GM19467 (cell line): ENCODE data around the gene PABPN1L.

Source experiments
- ATAC-seq: cut with Tn5 transposase; IDR thresholded peaks from one replicate; pipeline ENCODE4 v1.9.1; 2021; ENCODE audit warnings: mild to moderate bottlenecking, moderate library complexity; ENCODE audit not compliant: unreplicated experiment

PABPN1L gene

DNA sequence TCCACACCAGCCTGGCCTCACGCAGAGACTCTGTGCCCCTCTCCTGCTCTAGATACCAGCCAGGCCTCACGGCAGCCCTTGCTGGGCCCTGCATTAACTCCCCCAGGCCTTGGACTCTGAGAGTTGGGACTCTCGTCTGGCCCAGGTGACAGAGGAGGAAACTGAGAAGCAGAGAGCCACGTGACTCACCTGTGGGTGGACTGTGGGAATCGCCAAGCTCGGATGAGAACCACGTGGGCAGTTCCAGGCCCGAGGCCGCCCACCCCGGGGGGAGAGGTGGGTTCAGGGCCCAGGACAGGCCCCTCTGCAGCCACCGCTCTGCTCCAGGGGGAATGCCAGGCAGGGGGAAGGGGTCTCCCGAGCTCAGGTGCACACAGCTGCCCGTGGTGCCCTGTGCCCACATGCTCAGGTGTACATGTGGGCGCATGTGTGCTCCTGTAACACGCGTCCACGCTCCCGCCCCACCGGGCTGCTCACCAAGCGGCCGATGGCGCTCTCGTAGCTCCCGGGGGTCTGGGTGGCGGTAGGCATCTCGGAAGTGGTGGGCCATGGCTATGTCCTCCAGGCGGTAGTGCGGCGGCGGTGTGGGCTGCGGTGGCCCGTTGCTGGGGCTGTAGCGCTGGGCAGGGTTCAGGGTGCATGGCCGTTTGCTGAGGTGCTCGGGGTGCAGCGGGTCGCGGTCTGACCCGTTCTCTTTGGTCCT is 18.3 kb upstream of the PABPN1L start:
- no peak for ATAC-seq

DNA sequence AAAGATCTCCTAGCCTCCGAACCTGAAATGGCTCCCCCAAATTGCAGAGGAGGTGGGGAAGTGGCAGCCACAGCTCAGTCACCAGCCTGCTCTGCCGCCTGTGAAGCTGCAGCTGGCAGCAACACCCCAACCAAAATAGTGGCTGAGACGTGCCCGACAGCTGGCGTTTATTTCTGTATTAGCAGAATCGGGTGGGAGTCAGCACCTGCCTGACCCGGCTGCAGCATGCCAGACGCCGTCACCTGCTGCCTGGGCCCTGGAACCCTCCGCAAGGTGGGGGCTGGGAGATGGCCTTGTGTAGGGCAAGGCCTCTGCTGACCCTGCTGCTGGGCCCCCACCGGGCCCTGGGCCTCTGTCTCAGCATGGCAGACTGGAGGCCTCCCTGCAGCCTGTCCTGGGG is 17.5 kb upstream of the PABPN1L start:
- ATAC-seq: no peak

DNA sequence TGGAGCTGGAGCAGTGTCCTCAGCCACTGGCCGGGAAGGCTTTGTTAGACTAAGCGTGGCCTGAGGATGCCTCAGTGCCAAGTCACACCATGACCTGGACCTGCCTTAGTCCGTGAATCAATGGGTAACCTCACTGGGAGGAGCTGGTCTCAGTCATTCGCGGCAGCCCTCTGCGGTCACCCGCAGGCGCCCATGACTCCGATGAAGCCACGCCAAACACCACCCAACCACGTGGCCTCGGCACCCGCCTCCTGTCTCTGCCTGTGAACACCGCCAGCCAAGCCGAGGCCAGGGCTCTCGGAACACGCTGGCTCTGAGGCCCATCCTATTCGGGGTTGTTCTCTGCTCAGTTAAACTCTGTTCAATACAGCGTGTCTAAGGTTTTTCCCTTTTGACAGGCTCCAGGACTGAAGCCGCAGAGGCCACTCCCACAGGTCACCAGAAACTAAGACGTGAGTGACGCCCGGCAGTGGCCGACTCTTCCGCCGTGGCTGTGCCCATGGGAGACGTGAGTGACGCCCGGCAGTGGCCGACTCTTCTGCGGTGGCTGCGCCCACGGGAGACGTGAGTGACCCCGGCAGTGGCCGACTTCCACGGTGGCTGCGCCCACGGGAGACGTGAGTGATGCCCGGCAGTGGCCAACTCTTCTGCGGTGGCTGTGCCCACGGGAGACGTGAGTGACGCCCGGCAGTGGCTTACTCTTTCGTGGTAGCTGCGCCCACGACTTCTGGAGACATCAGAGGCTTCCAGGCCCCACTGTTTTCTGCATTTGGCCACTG is 16.8 kb upstream of the PABPN1L start:
- no peak for ATAC-seq

DNA sequence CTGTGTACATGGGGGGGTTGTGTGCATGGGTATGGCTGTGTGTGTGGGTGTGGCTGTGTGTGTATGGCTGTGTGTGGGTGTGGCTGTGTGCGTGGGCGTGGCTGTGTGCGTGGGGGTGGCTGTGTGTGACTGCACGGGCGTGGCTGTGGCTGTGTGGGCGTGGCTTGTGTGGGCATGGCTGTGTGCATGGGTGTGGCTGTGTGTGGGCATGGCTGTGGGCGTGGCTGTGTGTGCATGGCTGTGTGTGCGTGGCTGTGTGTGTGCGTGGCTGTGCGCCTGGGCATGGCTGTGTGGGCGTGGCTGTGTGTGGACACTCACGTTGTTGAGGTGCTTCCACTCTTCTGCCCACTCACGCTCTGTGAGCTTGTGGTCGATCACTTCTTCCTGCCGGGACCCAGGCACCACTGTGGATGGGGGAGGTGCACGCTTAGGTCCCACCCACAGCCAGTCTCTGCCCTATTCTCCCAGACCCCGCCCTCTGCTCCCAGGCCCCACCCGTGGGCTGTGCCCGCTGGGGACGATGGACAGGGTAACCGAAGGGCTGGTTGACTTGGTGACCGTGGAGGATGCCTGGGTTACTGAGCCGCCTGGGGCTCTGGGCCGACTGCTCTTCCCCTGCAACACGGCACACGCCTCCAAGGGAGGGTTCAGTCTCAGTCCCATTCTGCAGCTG is 16.0 kb upstream of the PABPN1L start:
- no peak for ATAC-seq

DNA sequence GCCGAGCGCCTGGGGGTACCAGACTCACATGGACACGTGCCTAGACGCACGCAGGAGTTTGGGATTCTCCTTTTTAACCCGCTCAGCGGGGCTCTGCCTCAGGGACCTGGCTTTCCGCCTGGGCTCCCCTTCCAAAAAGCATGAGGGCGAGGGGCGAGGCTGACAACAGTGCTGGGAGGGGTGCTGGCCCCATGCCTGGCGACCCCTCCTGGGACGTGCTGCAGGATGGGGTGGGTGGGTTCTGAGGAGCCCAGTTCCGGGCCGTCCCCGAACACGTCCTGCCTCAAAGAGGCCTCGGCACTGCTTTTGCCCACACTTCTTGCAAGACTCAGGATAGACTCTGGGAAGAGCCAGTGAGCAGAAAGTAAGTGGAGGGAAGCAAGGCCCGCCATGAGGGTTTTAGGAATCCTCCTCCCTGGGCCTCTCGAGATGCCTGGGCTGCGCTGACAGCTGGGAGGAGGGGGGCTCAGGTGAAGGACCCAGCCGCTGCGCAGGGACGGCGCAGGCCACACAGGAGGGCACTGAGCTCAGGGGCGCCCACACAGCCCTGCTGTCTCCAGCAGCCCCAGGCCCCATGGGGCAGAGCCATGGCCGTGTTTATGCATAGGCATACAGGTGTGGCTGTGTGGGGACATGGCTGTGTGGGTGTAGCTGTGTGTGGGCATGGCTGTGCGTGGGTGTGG is 15.4 kb upstream of the PABPN1L start:
- ATAC-seq: no peak

DNA sequence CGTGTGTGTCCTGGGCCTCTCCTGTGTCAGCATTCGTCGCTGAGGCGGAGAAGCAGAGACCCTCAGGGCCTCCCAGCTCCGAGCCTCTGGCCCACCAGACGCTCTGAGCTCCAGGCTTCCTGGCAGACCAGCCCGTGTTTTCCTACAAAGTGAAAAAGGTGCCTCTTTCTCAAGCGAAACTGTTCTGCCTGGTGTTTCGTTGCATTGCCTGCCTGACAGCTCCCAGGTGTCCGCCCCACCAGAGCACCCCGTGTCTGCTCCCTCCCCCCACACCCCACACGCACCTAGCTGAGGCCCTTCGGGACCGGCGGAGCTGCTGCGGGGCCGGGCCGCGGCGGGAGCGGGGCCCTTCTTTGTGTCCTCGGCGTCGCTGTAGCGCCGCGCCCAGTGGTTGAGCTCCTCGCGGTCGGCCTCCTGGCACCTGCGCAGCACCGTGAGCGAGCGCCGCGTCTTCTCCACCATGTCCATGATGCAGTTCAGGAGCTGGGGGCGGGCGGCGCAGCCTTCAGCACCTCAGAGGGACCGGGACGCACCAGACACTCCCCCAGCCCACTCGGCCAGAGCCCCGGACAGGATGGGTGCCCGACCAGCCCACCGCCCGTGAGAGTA is 14.7 kb upstream of the PABPN1L start:
- no peak for ATAC-seq

DNA sequence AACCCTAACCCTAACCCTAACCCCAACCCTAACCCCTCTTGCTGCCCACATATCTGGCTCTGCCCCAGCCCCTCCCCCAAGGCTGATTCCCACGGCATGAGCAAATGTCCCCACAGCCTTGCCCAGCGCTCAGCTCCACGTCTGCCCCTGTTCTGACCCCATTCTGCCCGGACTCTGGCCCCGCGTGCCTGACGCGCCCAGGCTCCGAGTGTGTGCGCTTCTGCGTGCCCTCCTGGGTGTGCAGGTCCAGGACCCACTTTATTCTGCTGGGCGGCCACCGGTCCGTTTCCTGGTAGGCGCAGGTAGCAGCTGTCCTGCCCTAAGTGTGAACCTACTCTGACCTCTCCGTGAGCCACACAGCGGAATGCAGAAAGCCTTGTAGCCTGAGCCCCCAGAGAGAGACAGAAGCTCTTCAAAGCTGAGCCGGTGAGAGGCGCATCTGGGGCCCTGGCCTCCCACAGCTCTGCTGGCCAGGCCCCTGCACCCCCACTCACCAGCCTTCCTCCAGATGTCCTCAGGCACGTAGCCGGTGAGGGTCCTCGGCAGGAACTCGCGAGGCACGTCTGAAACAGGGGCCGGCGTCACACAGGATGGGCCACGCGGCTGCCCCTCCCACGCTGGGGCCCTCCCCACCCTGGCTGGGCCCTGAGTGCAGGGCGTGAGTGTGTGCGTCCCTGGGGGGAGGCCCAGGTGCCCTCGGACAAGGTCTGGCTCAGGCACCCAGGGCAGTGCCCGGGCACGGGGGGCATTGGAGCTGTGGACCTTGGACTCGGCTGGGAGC is 14.0 kb upstream of the PABPN1L start:
- no peak for ATAC-seq

DNA sequence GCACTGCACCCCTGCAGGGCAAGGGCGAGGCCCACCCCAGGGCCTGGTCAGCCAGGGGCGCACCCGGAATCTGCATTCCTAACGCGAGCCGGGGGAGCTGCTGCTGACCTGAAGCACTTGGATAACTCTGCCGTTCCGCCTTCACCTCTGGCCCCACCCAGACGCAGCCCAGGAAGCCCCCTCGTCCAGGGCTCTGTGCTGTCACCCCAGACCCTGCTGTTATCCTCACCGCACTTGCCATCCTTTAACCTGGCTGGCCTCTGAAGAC is 13.3 kb upstream of the PABPN1L start:
- no peak for ATAC-seq

DNA sequence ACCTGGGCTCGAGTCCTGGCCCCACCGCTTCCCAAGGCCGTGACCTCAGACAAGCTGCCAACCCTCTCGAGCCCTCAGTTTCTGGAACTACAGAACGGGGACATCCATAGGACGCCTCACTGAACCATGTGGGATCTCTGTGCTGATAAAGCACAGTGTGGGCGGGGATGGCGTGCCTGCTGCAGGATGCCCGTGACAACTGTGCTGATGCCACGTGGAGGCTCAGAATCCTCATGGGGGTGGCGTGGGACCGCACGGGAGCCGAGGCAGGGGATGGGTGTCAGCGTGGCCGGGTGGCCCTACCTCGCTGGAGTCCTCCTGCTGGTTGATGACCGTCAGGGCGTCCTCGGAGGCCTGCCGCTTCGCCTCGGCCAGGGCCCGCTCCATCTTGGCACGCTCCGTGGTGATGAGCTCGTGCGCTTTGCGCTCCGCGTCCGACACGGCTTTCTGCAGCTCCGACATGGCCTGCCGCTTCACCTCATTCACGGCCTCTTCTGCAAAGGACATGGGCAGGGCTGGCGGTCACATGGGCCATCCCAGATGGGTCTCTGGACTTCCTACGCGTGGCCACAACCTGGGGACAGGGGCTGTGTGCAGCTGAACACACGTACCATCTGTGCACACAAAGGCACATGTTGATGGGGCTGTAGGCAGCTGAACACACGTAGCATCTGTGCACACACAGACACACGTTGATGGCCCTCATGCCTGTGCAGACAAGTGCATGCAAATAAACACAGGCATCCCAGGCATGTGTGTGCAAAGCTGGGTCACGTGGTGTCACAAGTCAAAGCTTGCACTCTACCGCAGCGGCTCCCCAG is 12.7 kb upstream of the PABPN1L start:
- ATAC-seq: no peak

DNA sequence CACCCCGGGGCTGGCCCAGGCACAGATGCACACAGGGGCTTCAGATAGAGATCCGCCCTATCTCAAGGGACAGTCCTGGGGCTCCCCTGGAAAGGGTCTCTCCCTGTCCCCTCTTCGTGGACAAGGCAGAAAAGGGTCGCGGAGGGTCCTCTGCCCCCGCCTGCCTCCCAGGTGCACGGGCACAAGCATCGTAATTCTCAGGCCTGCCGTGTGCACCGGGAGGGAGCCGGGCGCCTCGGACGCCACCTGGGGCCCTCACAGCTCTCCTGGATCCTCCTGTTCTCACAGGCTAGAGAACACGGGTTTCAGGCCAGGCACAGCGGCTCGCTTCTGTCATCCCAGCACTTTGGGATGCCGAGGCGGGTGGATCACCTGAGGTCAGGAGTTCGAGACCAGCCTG is 11.9 kb upstream of the PABPN1L start:
- ATAC-seq: no peak

DNA sequence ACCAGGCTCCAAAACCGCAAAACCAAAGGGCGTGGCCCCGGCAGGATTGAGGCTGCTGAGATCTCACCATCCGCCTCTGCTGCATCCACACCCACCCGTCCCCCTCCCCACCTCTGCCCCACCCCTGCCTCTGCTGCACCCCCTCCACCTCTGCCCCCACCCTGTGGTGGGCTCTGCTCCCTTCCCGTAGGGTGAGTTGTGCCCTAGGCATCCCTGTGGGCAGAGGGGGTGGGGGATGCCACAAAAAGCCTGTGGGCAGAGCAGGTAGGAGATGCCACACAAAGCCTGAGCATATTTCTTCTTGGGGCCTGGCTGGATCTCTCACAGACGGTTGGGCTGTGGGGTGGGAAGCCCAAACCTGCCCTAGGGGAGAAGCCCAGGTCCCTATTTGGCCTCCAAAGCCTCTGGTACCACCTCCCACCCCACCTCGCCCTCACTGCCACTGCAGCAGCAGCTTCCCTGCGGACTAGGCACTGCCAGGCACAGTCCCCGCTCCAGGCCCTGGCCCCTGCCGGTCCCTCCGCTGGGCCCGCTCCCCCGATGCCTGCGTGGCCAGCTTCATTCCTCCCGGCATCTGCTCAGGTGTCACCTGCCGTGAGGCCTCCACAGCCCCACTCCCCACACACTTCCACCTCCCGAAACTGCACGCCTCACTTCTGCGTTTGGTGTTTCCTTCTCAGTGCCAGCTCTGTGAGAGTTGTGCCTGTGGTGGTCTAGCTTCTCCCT is 11.3 kb upstream of the PABPN1L start:
- ATAC-seq: no peak

DNA sequence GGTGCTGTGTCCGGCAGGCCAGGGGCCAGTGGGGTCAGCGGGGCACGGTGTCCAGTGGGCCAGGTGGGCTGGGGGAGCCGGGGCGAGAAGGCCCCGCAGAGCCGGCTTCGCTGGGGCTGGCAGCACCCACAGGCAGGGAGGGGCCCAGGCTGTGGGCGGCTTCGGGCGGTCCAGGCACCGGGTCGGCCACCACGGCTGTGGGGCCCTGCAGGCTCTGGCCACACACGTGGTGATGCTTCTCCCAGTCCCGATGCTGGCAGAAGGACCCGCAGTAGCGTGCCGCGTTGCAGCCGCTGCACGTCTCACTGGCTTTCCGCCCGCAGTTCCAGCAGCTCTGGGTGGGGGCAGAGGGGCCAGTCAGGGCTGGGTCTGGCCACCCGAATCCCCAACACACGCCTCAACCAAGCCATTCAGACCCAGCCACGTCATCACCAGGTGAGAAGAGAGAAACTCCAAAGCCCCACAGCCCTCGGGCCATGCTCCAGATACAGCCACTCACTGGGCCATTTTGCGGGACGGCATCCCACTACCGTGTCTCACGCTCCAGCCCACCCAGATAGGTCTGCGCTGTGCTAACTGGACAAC is 10.6 kb upstream of the PABPN1L start:
- no peak for ATAC-seq

DNA sequence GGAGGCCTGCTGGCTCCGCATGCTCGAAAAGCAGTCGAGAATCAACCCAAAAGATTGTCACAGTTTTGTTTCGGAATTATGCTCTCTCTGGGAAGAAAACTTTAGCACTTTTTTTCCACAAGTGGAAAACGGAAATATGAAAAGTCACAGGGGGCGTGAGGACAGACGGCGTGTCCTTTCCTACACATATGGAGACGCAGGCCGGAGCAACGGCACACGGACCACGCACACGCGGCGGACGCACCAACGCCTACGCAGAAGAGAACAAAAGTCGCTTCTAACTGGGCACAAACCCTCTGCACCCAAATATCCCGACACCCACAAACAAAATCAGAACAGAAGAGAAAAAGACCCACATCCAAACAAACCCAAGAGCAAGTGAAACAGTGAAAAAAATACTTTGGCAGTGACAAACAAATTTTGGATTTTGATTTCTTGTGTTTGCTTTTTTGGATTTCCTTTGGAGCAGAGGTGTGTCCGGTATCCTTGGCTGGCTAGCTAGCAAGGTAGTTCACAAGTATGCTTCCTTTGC is 9.3 kb upstream of the PABPN1L start:
- ATAC-seq: no peak

DNA sequence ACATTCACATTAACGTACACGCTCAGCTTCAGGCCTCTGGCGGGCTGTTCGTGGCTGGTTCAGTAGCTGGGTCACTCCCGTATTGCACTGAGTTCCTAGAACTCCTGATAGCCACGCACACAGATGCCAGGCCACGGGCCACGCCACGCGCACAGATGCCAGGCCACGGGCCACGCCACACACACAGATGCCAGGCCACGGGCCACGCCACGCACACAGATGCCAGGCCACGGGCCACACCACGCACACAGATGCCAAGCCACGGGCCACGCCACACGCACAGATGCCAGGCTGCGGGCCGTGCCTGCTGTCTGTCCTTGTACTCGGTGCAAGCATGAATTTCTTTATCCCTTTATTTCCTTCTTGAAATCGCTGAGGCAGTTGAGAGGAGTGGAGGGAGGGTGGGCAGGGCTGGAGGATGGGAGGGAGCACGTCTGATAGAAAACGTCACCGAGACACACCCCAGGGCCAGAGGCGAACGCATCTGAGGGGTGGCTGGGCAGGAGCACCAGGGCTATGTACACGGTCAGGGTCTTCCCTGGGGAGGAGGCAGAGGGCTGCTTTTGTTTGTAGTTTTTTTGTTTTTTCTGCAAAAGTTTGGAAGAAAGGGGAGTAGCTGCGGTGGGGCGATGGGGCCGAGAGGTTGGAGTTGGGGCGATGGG is 8.6 kb upstream of the PABPN1L start:
- no peak for ATAC-seq

DNA sequence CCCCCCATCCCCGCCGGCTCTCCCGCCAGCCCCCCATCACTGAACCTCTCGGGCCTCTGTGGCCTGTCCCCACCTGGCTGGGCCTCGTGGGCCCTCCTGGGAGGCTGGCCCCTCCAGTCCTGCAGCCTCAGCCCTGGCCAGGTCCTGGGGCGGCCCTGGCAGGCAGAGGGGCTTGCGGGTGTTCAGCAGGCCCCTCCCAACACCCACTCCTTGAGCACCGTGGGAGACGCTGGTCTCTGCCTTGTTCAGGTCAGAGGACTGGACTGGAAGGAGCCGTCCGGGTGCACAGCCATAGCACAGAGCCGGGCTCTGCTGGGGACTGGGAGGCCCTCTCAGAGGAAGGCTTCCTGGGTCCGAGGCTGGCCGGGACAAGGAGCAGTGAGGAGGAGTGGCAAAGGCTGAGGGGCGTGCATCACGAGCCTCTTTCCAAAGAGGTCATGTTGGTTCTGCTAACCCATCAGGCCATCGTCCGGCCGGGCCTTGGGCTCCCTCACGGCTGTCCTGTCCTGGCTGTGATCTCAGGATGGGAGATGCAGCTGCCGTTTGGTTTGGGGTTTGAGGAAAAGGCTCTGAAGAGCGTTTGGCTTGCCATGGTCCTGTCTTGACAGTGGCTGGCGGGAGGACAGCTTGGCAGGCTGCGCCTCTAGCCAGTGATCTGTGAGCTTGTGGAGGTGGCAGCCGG is 6.3 kb upstream of the PABPN1L start:
- no peak for ATAC-seq

DNA sequence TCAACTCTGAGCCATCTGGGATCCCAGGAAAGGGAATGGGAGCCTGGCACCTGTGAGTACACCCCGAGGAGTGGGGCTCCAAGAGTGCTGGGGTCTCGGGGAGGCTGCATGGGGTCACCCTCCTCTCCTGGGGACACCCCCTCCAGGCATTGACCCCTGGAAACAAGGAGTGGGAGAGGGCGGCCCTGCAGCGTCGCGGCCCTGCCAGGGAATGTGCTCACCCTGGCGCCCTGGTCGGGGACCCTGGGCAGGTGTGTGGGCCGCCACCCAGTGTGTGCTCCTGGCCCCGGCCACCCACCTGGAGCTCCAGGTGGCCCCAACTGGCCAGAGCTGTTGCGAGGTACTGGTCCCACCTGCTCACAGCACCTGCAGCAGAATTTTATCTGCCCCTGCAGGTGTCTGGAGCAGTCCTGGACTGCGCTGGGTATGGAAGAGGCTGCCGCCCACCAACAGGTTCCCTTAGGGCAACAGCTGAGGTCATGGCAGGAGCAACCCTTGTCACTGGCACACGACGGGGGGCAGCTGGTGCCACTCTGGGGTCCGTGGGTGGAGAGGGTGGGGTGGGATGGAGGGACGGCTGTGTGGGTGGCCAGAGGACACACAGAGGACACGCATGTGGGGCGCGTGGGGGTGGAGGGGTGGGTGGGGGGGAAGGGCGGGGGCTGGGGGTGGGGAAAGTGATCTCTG is 5.4 kb upstream of the PABPN1L start:
- ATAC-seq: no peak

DNA sequence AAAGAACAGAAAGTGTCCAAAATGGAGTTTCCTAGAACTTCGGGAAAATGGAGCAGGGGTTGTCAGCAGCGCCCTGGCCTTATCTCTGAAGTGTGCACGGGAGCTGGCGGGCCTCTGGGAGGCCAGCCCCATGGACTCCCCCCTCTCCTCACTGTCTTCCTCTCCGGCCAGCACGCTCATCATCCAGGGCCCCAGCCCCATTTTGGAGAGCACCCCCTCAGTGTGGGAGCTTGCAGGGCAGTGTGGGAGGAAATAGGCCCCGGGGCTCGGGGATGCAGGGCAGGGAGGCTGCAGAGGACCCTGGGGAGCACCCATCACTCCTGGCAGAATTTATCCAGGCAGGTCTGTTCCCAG is 4.9 kb upstream of the PABPN1L start:
- no peak for ATAC-seq
